AG04449 (cell line): ENCODE results near the gene MNAT1.
"Not testable (repeated sequence)": the region's sequence is repeated elsewhere in the genome, so short reads cannot be mapped to it uniquely, and the experiment has no call there.

ENCODE experiments used
- CTCF ChIA-PET: fragments of 350-600 bp; formaldehyde crosslinking; extraction: SDS; loops from one replicate; lab custom pipeline; 2021; ENCODE audit warnings: antibody characterized with exemption; lab: Yijun Ruan, JAX
- POLR2A ChIA-PET: fragments of 400-600, 350-600 bp; formaldehyde crosslinking; extraction: SDS; loops from one replicate; lab custom pipeline; 2020; ENCODE audit warnings: antibody characterized with exemption, inconsistent platforms; lab: Yijun Ruan, JAX
- DNase-seq: peaks from one replicate; pipeline ENCODE4 v3.0.0-alpha.2; 2010; ENCODE audit warnings: low read depth, low spot score
- H3K4me3 ChIP-seq: 2 replicates; pipeline ENCODE4 v1.5.1; 2011; ENCODE audit warnings: low read depth, mild to moderate bottlenecking, control low read depth, low read length
- CTCF ChIP-seq: IDR thresholded peaks from one replicate; pipeline ENCODE4 v1.5.1; 2011; ENCODE audit warnings: mild to moderate bottlenecking, moderate library complexity, low read length, control low read depth, inconsistent platforms; ENCODE audit not compliant: insufficient read depth; ENCODE audit errors: missing control alignments

The MNAT1 gene

DNA sequence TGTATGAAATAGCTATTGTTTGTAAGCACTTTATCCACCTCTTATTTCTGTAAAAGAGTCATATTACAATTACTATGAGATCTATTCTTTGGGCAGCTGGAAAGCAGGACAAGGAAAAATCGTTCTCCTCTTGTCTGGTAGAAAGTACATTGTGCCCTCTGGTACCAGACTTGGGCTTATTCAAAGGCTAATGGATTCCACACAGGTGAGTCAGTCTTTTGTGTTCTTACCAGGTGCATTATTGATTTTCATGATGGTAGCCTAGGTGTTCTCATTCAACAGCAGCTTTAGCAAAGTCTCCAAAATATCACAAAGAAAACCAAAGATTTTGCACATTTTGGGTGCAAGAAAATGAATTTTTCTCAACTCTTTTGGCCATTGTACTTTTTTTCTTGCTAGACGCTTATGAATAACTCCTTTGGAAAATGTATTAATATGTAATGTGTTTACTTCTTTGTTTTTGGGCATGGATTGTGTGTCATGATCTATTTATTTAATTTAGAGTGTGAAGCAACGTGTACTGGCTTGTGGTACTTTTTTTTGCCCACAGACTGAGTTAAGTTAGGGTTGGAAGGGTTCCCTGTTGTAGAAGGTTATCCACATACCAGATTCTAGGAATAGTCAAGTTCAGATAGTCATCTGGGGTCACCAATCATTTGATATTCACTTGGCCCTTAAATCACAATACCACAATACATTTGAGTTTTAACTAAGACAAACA is 26.2 kb downstream of the MNAT1 start:
- no peak for TF ChIP-seq CTCF
- POLR2A ChIA-PET = no interaction called here
- DNase-seq = no peak
- CTCF ChIA-PET = interaction anchor here (1.8 kb wide), 1 partner anchor 12 kb away, joined by 5 read pairs; no protein-coding TSS in a partner anchor
- no peak overlapping the region for H3K4me3 ChIP-seq

- no peak overlapping the region for H3K4me3 ChIP-seq
- DNase-seq = no peak
- ChIA-PET CTCF (no interaction called here), POLR2A (no interaction called here)
- no peak for TF ChIP-seq CTCF
Observed at GRCh38 chr14:60768602-60769001, 34.0 kb downstream of the MNAT1 start.

DNA sequence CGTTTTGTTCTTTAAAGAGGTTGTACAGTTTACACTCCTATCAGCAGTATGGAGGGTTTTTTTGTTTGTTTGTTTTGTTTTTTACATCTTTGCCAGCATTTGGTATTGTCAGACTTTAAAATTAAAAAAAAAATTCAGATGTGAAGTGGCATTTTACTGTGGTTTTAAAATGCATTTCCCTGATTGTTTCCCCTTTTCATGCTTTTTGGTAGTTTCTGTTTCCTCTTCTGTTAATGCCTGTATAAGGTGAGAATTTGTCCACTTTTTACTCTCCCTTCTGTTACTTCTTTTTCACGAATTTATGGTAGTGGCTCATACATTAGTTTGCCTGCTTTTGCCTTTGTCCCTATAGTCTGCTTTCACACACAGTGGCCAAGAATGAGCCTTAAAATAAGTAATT is 36.6 kb downstream of the MNAT1 start:
- POLR2A ChIA-PET = no interaction called here
- CTCF ChIA-PET = no interaction called here
- TF ChIP-seq CTCF = no peak
- DNase-seq = no peak
- no peak overlapping the region for H3K4me3 ChIP-seq

DNA sequence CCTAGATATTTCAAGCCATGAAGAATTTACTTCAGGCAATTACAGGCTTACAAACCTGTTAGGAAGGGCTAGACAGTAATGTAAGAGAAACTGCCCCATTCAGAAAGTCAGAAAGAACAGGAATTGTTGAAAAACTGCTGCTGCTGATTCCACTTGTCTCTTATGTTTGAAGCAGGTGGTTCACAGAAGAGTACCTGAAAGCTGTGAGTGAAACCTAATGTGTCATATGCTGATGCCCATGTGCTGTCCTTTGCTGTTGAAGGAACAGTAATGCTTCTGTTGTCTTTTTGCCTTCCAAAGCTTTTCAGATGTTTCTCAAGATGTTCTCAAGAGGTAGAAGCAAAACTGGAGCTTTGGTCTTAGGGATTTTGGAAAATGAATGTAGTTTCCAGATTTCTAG is 39.0 kb downstream of the MNAT1 start:
- POLR2A ChIA-PET = no interaction called here
- DNase-seq = no peak
- H3K4me3 ChIP-seq = no peak overlapping the region
- CTCF ChIA-PET = interaction anchor here (1.7 kb wide), 1 partner anchor 9 kb away, joined by 4 read pairs; no protein-coding TSS in a partner anchor
- TF ChIP-seq CTCF = no peak

GRCh38 chr14:60775296-60775695 is 40.7 kb downstream of the MNAT1 start:
- peak; percentile 36 for DNase-seq
- ChIA-PET POLR2A (interaction anchor here (0.5 kb wide), 1 partner anchor 253 kb away, joined by 4 read pairs; no protein-coding TSS in a partner anchor), CTCF (interaction anchor here (0.6 to 1.7 kb wide), 3 partner anchors 11 to 149 kb away, joined by 3 to 4 read pairs (median 4); no protein-coding TSS in a partner anchor)
- no peak for TF ChIP-seq CTCF
- H3K4me3 ChIP-seq = no peak overlapping the region

- POLR2A ChIA-PET = no interaction called here
- no peak overlapping the region for H3K4me3 ChIP-seq
- CTCF ChIA-PET = no interaction called here
- TF ChIP-seq CTCF = no peak
- DNase-seq = peak; percentile 88
Observed at GRCh38 chr14:60777856-60778578, 43.5 kb downstream of the MNAT1 start.

- H3K4me3 ChIP-seq, CTCF ChIA-PET, DNase-seq, POLR2A ChIA-PET: not testable (repeated sequence)
Observed at GRCh38 chr14:60779745-60780514, 45.4 kb downstream of the MNAT1 start.

DNA sequence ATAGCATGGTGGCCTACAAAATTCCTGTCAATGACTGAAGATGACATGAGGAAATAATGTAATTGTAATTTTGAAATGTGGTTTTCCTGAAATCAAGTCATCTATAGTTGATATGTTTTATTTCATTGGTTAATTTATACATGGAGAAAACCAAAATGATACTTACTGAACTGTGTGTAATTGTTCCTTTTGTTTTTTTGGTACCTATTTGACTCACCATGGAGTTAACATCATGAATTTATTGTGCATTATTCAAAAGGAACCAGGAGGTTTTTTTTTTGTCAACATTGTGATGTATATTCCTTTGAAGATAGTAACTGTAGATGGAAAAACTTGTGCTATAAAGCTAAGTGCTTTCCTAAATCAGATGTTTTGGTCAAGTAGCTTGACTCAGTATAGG is 46.0 kb downstream of the MNAT1 start:
- H3K4me3 ChIP-seq, POLR2A ChIA-PET, CTCF ChIA-PET, DNase-seq: not testable (repeated sequence)
